ENCODE measurements around the gene IL4R.

IL4R gene

DNA sequence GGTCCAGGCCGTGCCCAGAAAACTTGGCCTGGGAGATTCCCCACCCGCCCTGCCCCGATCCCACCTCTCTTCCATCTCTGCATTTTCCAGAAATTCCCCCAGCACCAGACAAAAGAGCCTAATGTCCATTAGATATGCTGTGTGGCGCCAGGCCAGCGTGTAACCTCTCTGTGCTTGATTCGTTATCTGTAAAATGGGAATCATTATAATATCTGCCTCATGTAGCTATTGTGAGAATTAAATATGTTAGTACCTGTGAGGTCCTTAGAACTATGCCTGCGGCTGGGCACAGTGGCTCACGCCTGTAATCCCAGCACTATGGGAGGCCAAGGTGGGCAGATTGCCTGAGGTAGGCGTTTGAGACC, 54.6 kb downstream of the IL4R start:
- Histone ChIP-seq H3K4me3 (ENCODE audit: low read length) (no peak overlapping the region), H3K79me2 (ENCODE audit: low read length) (no peaks in the 10 kb centered on the region), H3K4me2 (ENCODE audit: low read depth, low read length) (no peak overlapping the region), H3K27ac (ENCODE audit: low read length) (no peak overlapping the region), H3K27me3 (replicated peaks; ENCODE audit: insufficient read depth, low read length) (peaks cover 12% of the 10 kb centered on the region; the same call in 1 of the 2 replicates), H4K20me1 (ENCODE audit: insufficient read depth, low read length) (no peaks in the 10 kb centered on the region), H2AFZ (ENCODE audit: low read length) (no peak overlapping the region), H3K9ac (ENCODE audit: low read length) (no peak overlapping the region), H3K4me1 (ENCODE audit: low read length) (peaks cover 22% of the 10 kb centered on the region), H3F3A (ENCODE audit: insufficient read depth, low read length) (peaks cover 11% of the 10 kb centered on the region; the same call in 1 of the 2 replicates), H3K9me3 (replicated peaks; ENCODE audit: insufficient read depth, low read length) (no peaks in the 10 kb centered on the region), H3K36me3 (replicated peaks; ENCODE audit: insufficient read depth, low read length) (no peaks in the 10 kb centered on the region), H3K9me2 (replicated peaks; ENCODE audit: insufficient read depth, low read length) (no peaks in the 10 kb centered on the region)
- no peak for DNase-seq
- TF ChIP-seq EZH2 (optimal IDR thresholded peaks at IDR 0.05; ENCODE audit: low read depth, low read length) (no peak), EZH2phosphoT487 (IDR thresholded peaks at IDR 0.05; ENCODE audit: low read length) (no peak), CTCF (IDR thresholded peaks at IDR 0.05; ENCODE audit: low read length) (no peak)

DNA sequence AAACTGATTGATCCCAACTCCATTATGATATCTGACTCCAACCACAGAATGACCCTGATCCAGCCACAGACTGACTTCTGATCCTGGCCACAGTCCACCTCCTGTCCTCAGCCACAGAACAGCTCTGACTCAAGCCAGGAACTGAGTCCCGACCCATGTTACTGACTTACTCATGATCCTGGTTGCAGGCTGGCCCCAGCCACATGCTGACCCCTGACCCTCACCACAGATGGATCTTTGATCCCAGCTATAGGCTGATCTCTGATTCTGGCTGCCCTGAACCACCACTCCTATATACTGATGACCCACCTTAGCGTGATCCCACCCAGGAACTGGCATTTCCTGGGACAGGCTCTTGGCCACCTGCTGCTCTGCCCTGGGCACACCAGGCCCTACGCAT, 56.0 kb downstream of the IL4R start:
- DNase-seq = no peak
- Histone ChIP-seq H3K27ac (ENCODE audit: low read length) (no peak overlapping the region), H3K4me1 (ENCODE audit: low read length) (peaks cover 32% of the 10 kb centered on the region), H3K79me2 (ENCODE audit: low read length) (no peaks in the 10 kb centered on the region), H3K9me3 (replicated peaks; ENCODE audit: insufficient read depth, low read length) (no peaks in the 10 kb centered on the region), H3K36me3 (replicated peaks; ENCODE audit: insufficient read depth, low read length) (no peaks in the 10 kb centered on the region), H3K27me3 (replicated peaks; ENCODE audit: insufficient read depth, low read length) (peaks cover 12% of the 10 kb centered on the region; the same call in 1 of the 2 replicates), H3K4me2 (ENCODE audit: low read depth, low read length) (no peak overlapping the region), H2AFZ (ENCODE audit: low read length) (no peak overlapping the region), H4K20me1 (ENCODE audit: insufficient read depth, low read length) (no peaks in the 10 kb centered on the region), H3K9ac (ENCODE audit: low read length) (no peak overlapping the region), H3K9me2 (replicated peaks; ENCODE audit: insufficient read depth, low read length) (no peaks in the 10 kb centered on the region), H3K4me3 (ENCODE audit: low read length) (no peak overlapping the region), H3F3A (ENCODE audit: insufficient read depth, low read length) (peaks cover 24% of the 10 kb centered on the region)
- TF ChIP-seq EZH2 (optimal IDR thresholded peaks at IDR 0.05; ENCODE audit: low read depth, low read length) = no peak
- no peak for TF ChIP-seq CTCF (IDR thresholded peaks at IDR 0.05; ENCODE audit: low read length)
- TF ChIP-seq EZH2phosphoT487 (IDR thresholded peaks at IDR 0.05; ENCODE audit: low read length) = no peak

- H3K9me3 ChIP-seq (replicated peaks; ENCODE audit: insufficient read depth, low read length) = no peaks in the 10 kb centered on the region
- no peak for DNase-seq
- H3K4me2 ChIP-seq (ENCODE audit: low read depth, low read length) = no peak overlapping the region
- no peaks in the 10 kb centered on the region for H3K36me3 ChIP-seq (replicated peaks; ENCODE audit: insufficient read depth, low read length)
- H3K4me1 ChIP-seq (ENCODE audit: low read length) = peaks cover 37% of the 10 kb centered on the region
- no peaks in the 10 kb centered on the region for H3K79me2 ChIP-seq (ENCODE audit: low read length)
- no peak overlapping the region for H3K9ac ChIP-seq (ENCODE audit: low read length)
- no peaks in the 10 kb centered on the region for H3K9me2 ChIP-seq (replicated peaks; ENCODE audit: insufficient read depth, low read length)
- H2AFZ ChIP-seq (ENCODE audit: low read length) = no peak overlapping the region
- H4K20me1 ChIP-seq (ENCODE audit: insufficient read depth, low read length) = no peaks in the 10 kb centered on the region
- no peak overlapping the region for H3K27ac ChIP-seq (ENCODE audit: low read length)
- peaks cover 12% of the 10 kb centered on the region; the same call in 1 of the 2 replicates for H3K27me3 ChIP-seq (replicated peaks; ENCODE audit: insufficient read depth, low read length)
- H3F3A ChIP-seq (ENCODE audit: insufficient read depth, low read length) = peaks cover 29% of the 10 kb centered on the region
- no peak overlapping the region for H3K4me3 ChIP-seq (ENCODE audit: low read length)
- TF ChIP-seq EZH2phosphoT487 (IDR thresholded peaks at IDR 0.05; ENCODE audit: low read length) = no peak
- no peak for TF ChIP-seq EZH2 (optimal IDR thresholded peaks at IDR 0.05; ENCODE audit: low read depth, low read length)
- no peak for TF ChIP-seq CTCF (IDR thresholded peaks at IDR 0.05; ENCODE audit: low read length)
Measured at GRCh38 chr16:27370318-27370717, 56.5 kb downstream of the IL4R start.
